Stimulated activated CD8-positive, alpha-beta memory T cell treated with anti-CD3 and anti-CD28 coated beads, Interleukin-12 subunit alpha, Interleukin-12 subunit beta, amount 100 ng/mL, for 24 hours (primary cell): ENCODE results near the gene CPNE8.
"Not testable (repeated sequence)": the region's sequence is repeated elsewhere in the genome, so short reads cannot be mapped to it uniquely, and the experiment has no call there.

Source experiments
- DNase-seq: peaks from one replicate; pipeline ENCODE4 v3.0.0-alpha.2; 2020; ENCODE audit errors: extremely low read depth

The CPNE8 gene

DNA sequence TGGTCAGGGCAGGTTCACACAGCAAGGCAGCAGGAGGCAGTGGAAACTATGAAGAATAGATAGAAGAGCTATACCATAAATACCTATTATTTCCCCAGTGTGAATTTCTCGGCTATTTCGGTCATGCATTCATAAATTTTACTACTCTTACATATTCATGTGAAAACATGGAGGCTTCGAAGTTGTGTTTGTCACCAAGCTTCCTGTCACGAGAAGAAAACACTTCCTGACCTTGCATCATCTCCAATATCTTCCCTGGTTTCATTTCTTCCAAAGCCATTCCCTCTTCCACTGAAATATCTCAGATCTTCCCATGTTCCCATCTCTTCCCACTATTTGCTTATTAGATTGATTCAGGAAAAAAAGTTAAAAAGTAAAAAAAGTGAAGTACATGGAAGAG, 80.4 kb downstream of the CPNE8 start:
- DNase-seq, result no peak

DNA sequence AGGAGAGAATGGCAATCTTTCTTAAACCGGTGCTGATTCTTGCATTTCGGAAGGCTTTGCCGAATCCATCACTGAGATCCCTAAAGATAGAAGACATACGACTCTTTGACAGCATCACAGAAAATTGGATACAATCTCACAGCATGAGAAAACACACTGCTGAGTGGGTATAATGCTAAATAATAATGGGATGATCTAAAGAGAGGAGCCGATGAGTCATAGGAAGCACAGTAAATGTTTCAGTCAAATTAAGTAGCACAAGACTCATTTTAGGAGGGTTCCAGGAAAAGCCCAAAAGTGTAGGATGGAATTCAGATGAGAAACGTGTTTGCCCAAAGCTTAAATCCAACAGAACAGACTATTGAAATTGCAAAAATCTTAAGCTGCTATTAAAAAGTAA, 81.7 kb downstream of the CPNE8 start:
- no peak for DNase-seq

DNA sequence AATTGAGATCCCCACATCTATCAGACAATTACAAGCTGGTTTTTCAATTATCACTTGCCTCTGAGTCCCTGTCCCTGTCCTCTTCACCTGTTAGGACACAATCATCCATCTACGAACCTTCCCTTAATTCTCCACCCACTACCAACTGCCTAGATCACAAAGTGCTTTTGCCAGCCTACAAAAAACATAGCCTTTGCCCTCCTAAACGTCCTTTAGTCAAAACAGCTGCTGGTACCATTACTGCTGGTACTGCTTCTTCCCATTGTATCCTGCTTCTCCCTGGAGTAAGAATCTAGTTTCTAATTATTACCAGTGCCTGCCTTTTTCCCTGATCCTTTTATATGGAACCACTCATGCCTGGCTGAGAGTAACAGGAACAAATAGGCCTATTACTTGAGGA, 82.1 kb downstream of the CPNE8 start:
- DNase-seq, result no peak

DNA sequence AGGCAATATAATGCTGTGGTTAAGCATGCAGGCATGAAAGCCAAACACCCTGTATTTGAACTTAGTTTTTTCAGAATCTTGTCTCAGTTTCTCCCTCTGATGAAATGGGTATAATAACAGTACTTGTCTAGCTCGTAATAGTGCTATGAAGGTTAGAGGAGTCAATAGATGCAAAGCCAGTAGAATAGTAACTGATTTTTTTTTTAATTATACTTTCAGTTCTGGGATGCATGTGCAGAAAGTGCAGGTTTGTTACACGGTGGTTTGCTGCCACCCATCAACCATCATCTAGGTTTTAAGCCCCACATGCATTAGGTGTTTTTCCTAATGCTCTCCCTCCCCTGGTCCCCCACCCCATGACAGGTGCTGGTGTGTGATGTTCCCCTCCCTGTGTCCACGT, 87.4 kb downstream of the CPNE8 start:
- no peak for DNase-seq

DNA sequence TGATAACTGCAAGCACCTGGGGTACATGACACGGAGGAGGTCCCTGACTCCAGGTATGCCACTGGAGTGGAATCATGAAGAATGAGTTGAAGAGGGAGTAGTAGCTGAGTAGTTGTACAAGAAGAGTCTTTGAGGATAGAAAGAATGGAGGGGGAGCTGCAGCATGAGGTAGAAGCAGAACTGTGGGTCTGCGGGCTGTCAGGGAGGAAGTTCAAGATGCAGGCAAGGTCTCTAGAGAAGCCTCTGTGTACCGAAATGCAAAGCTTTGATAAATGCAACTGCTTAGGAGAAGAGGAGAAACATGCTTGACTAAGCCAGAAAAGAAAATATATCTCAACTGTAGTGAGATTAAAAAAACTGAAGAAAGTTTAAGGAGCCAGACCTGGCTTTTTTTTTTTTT, 91.5 kb downstream of the CPNE8 start:
- no peak for DNase-seq

DNA sequence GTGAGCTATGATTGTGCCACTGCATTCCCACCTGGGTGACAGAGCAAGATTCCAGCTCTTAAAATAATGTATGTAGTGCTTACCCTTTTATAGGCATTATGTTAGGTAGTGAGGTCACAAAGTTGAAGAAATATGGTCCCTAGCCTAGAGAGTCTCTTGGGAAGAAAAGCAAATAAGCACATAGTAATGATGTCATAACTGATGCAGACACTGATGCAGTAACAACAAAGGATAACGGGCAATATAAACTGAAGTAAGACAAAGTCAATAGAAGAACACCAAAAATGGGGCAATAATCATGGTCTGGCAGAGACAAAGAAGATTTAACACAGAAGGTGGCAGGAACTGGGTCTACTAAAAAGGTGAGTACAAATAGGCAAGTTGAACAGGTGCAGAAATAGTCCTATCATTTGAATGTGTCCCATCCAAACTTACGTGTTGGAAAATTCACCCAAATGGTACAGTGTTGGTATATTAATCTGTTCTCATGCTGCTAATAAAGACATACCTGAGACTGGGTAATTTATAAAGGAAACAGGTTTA, 93.5 kb downstream of the CPNE8 start:
- DNase-seq, result no peak

DNA sequence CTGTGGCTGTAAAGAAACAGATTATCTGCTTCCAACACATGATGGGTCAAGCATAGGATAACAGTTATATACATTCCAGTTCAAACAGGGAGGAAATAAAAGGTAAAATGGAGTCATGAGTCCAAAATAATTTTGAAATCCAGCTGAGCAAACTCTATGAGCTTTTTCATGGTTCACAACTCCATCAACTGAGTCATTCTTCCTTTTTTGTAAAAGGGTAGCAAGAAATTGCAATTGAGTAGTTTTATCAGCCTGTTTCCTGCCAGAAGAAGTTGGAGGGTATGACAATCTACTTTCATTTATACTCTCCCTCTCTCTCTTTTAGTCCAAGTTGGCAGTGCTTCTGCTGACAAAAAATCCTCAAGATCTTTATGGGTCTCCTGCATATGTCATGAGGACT, 95.6 kb downstream of the CPNE8 start:
- DNase-seq, result no peak

DNA sequence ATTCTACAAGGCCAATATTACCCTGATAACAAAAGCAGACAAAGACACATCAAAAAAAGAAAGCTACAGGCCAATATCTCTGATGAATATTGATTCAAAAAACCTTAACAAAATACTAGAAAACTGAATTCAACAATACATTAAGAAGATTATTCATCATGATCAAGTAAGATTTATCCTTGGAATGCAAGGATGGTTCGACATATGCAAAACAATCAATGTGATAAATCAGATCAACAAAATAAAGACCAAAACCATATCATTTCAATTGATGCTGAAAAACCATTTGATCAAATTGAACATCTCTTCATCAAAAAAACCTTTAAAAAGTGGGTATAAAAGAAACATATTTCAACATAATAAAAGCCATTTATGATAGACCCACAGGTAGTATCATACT, 117.3 kb downstream of the CPNE8 start:
- no peak for DNase-seq

DNA sequence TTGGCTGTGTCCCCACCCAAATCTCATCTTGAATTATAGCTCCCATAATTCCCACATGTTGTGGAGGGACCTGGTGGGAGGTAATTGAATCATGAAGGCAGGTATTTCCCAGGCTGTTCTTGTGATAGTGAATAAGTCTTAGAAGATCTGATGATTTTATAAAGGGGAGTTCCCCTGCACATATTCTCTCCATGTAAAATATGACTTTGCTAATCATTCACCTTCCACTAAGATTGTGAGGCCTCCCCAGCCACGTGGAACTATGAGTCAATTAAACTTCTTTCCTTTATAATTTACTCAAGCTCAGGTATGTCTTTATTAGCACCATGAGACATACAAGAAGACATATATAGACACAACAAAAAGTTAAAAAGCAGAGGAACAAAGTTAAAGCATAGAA, 120.0 kb downstream of the CPNE8 start:
- no peak for DNase-seq

DNA sequence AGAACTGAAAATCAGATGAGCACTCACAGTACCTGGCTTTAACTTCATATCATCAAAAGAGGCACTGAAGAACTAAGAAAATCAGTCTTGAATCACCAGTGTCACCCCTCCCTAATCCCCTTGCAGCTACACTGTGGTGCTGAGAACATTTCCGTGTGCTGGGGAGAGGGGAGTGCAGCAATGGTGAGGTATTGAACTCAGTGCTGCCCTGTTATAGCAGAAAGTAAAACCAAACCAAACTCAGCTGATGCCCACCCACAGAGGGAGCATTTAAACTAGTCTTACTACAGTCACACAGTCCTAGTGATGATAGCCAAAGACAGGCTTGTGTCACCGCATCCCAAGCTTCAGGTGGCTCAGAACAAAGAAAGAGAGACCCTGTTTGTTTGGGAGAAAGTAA, 122.1 kb downstream of the CPNE8 start:
- no peak for DNase-seq

DNA sequence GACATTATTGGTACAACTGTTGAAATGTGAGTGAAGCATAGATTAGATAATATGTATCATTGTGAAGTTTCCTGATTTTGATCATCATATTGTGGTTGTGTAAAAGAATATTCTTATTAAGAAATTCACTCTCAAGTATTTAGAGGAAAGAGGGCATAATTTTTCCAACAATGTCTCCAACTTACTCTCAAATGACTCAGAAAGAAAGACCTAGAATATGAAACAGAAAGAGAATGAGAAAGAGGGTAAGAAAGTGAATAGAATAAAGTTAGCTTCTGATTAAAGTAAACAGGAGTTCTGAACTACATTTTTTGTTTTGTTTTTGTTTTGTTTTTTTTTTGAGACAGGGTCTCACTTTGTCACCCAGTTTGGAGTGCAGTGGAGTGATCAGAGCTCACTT, 123.0 kb downstream of the CPNE8 start:
- no peak for DNase-seq

DNA sequence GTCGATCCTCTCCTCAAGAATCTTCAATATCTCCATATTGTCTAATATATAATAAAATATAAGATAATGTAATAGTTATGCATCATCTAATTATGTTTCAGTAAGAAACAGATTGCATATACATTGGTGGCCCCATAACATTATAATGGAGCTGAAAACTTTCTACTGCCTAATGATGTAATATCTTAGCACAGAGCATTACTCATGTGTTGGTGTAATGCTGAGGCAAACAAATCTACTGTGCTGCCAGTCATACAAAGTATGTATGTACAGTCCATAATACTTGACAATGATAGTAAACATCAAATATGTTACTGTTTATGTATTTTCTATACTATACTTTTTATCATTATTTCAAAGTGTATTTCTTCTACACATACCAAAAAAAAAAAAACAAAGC, 128.7 kb downstream of the CPNE8 start:
- no peak for DNase-seq

DNA sequence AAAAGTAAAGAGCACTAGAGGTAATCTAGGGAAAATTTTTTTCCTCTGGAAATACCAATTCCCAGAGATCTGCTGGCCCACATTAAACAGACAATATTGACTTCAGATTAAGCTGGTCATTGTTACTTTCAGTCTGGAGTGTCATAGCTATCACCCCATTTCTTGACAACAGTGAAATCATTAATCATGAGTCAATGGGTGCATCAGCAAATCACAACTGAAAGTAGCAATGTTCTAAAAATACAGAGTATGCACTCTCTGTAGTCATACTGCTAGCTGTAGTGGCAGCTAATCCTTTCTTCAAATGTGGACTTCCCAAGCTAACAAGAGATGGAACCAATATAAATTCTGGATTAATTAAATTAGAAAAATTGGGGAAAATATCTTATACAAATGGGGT, 129.9 kb downstream of the CPNE8 start:
- no peak for DNase-seq

DNA sequence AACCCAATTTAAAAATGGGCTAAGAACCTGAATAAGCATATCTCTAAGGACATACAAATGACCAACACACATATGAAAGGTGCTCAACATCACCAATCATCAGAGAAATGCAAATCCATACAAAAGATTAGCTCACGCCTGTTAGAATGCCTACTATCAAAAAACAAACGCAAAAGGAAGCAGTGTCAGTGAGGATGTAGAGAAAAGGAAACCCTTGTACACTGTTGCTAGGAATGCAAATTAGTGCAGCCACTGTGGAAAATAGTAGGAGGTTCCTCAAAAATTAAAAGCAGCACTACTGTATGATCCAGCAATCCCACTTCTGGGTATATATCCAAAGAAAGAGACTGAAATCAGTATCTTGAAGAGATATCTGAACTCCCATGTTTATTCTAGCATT, 133.0 kb downstream of the CPNE8 start:
- DNase-seq, result no peak

DNA sequence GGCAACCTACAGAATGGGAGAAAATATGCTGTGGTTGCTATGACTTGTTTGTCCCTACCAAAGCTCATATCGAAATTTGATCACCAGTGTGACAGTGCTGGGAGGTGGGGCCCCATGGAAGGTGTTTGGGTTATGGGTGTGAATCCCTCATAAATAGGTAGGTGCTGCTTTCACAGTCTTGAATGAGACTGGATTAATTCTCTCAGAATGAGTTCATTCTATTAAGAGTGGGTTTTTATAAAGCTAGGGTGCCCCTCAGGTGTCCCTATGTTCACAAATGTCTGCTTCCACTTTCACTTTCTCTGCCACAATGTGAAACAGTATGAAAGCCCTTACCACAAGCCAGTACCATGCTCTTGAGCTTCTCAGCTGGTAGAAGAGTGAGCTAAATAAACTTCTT, 133.5 kb downstream of the CPNE8 start:
- no peak for DNase-seq

DNA sequence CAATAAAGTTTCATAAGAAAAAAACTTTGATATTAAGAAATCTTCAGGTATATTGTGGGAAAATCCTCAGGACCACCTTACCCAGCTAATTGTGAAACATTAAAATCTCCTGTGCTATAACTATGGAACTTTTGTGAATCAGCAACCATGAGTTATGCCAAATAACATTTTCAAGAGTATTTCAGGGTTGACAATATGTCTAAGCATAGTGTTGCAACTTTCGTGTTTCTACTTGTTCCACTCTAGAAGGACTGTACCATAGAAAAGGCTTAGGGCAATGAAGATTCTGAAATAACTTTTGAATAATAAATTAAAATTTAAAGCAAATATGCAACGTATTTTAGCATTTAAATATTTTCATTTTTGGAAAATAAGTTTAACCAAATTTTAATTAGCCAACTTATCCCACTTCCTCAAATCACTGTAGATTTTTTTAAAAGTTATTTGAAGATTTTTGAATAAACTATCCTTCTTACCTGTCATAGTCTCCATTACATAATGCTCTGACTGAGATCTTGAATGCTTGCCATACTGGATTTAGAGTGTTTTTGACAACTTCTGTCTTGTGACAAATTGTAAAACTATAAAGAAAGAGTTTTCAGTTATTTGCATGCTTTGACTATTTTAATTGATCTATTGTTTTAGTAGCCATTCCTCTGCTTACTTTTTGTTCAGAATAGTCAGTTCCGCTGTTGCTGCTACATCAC, 143.6 kb downstream of the CPNE8 start:
- no peak for DNase-seq

DNA sequence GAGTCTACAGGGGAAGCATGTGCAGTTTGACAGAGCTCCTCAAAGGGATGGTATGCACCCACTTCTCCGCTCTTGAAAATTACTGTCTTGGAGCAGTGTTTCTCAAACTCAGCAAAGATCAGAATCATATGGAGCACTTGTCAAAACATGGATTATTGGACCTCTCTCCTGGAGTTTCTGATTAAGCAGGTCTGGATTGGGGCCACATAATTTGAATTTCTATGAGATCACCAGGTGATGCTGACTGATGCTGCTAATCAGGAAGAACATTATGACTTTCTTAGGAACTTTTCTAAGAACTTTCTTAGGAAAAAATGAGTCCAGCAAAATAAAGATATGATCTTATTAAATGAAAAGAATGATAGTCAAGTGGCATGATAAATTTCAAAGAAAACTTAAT, 144.3 kb downstream of the CPNE8 start:
- DNase-seq, result no peak

DNA sequence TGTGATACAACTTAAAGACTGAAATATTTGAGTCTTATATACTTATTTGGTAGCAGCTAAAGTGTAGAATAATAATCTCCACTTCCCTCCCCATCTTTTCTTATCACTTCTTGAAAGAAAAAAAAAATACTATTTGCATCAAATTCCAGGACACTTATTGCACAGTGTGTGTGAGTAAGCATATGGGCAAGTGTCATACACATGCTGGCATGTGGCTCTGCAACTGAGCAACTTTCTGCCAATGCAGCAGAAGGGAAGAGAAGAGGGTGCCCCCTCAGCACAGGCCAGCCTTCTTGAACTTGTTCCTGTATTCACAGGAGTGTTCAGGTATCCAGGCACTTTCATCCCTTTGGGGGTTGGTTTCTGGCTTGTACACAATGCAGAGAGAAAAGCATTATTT, 145.8 kb downstream of the CPNE8 start:
- no peak for DNase-seq

DNA sequence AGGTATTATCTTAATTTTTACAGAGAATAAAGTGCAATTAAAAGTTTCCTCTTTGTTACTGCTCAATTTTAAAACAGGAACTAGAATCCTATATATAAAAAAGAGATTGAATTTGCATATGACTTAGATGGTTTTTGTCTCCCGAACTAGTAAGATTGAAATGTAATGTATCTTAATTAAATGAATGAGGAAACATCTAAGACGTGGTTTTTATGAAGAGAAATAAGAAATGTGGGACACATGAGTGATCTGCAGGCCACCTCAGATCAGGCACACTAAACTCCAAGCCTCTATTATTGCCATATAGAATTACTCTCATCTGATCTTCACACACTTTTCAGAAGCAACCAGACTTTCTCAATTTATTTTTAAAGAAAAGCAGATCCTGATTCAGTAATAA, 158.6 kb downstream of the CPNE8 start:
- DNase-seq, result no peak

DNA sequence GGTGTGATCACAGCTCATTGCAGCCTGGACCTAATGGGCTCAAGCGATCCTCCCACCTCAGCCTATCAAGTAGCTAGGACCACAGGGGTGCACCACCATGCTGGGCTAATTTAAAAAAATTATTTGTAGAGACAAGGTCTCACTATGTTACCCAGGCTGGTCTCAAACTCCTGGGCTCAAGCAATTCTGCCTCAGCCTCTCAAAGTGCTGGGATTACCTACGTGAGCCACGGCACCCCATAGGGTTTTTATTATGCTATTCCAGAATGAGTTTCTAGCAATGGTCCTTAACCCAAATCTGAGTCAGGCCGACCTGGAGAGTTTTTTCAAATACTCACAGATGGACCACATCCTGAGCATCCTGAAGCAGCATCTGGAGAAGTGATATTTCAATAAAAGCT, 159.8 kb downstream of the CPNE8 start:
- DNase-seq, result no peak

DNA sequence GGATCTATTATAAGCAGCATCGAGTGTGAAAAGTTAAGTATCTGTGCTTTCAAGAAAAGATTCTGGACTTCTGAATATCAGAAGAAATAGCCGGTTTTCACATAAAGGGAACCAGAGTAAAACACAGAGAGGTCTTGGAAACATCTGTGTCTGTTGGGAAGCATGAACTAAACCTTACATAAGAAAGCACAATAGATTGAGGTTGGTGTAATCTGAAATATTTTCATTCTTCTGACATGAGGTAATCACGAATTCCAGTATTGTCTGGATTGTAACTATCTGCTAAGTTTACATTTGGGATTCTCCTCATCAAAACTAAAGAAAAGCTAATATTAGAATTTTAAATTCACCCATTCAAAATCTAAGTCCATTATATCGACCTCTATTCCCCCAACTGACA, 161.3 kb downstream of the CPNE8 start:
- DNase-seq, result no peak

DNA sequence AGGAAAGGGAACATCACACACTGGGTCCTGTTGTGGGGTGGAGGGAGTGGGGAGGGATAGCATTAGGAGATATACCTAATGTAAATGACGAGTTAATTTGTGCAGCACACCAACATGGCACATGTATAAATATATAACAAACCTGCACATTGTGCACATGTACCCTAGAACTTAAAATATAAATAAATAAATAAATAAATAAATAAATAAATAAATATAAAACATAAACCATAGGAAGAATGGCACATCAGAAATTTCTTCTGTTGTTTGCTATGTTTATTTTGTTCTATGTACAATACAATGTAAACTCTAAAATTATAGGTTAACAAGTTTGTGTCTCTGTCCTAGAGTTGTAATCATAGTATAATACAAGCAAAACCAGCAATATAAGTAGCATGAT, 162.9 kb downstream of the CPNE8 start:
- DNase-seq, result not testable (repeated sequence)

DNA sequence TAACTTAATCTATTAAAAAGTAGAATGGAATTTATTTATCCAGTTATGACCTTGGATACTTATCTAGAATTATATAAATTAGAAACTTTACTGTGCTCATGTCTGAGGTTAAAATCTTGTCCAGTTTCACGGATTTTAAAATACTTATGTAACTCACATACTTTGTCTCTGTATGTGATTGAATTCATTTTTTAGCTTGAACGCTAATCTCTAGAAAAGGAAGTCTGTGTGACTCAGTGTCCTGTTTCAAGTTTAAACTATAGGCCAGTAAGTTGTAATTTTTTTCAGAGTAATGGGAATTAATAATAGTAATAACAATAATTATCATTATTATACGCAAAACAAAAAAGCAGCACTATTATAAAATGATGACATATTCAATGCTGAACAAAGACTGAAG, 168.6 kb downstream of the CPNE8 start:
- no peak for DNase-seq

DNA sequence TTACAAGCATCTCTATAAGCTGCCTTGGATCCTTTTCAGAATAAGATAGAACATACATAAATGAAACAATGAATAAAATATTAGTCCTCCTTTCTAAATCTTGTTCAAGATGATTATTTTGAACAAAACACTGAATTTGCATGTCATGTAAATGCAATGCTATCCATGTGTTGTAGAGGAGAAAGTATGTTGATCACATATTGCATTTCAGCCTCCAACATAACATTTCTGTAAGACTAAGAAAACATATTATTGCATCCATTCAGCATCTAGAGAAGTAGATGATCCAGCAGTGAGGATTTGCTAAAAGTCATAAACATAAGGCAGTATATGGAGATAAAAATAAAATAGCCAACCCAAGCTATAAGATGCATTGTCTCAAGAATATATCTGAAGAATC, 172.6 kb downstream of the CPNE8 start:
- no peak for DNase-seq
